Liver (tissue), 9 donors: ENCODE measurements around the gene PWP1. TPM values are rescaled to one million over a fixed set of nuclear protein-coding genes. Genes with fewer than 3 reads are reported as not detected.

Experiments used
- DNase-seq: peaks from one replicate; pipeline ENCODE4 v3.0.0-alpha.2; 2017; ENCODE audit warnings: low spot score
- H3K27ac ChIP-seq, 2 donors: one replicate each; pipeline ENCODE4 v1.7.0; 2013; ENCODE audit warnings: inconsistent platforms in 2 of 2, low read length in 2 of 2, control low read depth in 1 of 2, low read depth in 1 of 2, mild to moderate bottlenecking in 1 of 2
- H3K27me3 ChIP-seq, 4 donors: one replicate each; pipeline versions ENCODE4 v1.6.1 to v1.7.0; 2013; ENCODE audit warnings: low read length in 3 of 4, inconsistent platforms in 1 of 4, mild to moderate bottlenecking in 1 of 4, moderate library complexity in 1 of 4; ENCODE audit not compliant: control insufficient read depth in 4 of 4, insufficient read depth in 4 of 4
- H3K36me3 ChIP-seq, 4 donors: one replicate each; pipeline versions ENCODE4 v1.6.1 to v1.7.0; 2013; ENCODE audit warnings: low read length in 3 of 4, mild to moderate bottlenecking in 3 of 4, low read depth in 1 of 4, moderate library complexity in 1 of 4; ENCODE audit not compliant: control insufficient read depth in 4 of 4, insufficient read depth in 3 of 4
- H3K4me1 ChIP-seq, 4 donors: one replicate each; pipeline versions ENCODE4 v1.6.1 to v1.7.0; 2013; ENCODE audit warnings: low read length in 3 of 4, mild to moderate bottlenecking in 3 of 4, moderate library complexity in 1 of 4; ENCODE audit not compliant: control insufficient read depth in 4 of 4, insufficient read depth in 4 of 4
- H3K4me3 ChIP-seq, 3 donors: one replicate each; pipeline versions ENCODE4 v1.6.1 to v1.7.0; 2013; ENCODE audit warnings: low read length in 3 of 3, control low read depth in 1 of 3, low read depth in 1 of 3, mild to moderate bottlenecking in 1 of 3
- H3K9ac ChIP-seq, 2 donors: one replicate each; pipeline ENCODE4 v1.7.0; 2013; ENCODE audit warnings: low read length in 2 of 2, mild to moderate bottlenecking in 2 of 2, moderate library complexity in 2 of 2, control low read depth in 1 of 2, low read depth in 1 of 2
- H3K9me3 ChIP-seq, 4 donors: one replicate each; pipeline versions ENCODE4 v1.6.1 to v1.7.0; 2013; ENCODE audit warnings: low read length in 3 of 4; ENCODE audit not compliant: control insufficient read depth in 4 of 4
- EGR1 ChIP-seq, 2 donors: IDR thresholded peaks; 2 replicates each; pipeline ENCODE4 v1.6.1; 2016 to 2018; ENCODE audit warnings: antibody characterized with exemption in 2 of 2, low read depth in 2 of 2
- FOXA1 ChIP-seq: IDR thresholded peaks from 2 replicates; pipeline ENCODE4 v1.6.1; 2016; ENCODE audit warnings: antibody characterized with exemption
- FOXA2 ChIP-seq: IDR thresholded peaks from 2 replicates; pipeline ENCODE4 v1.6.1; 2016; ENCODE audit warnings: antibody characterized with exemption
- GABPA ChIP-seq, 2 donors: IDR thresholded peaks in 1 of 2; conservative IDR thresholded peaks in 1 of 2; 2 replicates each; pipeline ENCODE4 v1.6.1; 2016; ENCODE audit warnings: antibody characterized with exemption in 2 of 2, mild to moderate bottlenecking in 1 of 2, moderate library complexity in 1 of 2
- HNF4A ChIP-seq, 2 donors: conservative IDR thresholded peaks; 2 replicates each; pipeline ENCODE4 v1.6.1; 2016; ENCODE audit warnings: antibody characterized with exemption in 2 of 2, mild to moderate bottlenecking in 2 of 2
- HNF4G ChIP-seq: IDR thresholded peaks from 2 replicates; pipeline ENCODE4 v1.6.1; 2016; ENCODE audit warnings: antibody characterized with exemption
- JUND ChIP-seq, 2 donors: IDR thresholded peaks; 2 replicates each; pipeline ENCODE4 v1.6.1; 2016; ENCODE audit warnings: antibody characterized with exemption in 2 of 2
- NR2F2 ChIP-seq: IDR thresholded peaks from 2 replicates; pipeline ENCODE4 v1.6.1; 2016; ENCODE audit warnings: antibody characterized with exemption
- RAD21 ChIP-seq, 2 donors: IDR thresholded peaks; 2 replicates each; pipeline ENCODE4 v1.6.1; 2016; ENCODE audit warnings: antibody characterized with exemption in 2 of 2, mild to moderate bottlenecking in 2 of 2
- RXRA ChIP-seq, 2 donors: IDR thresholded peaks; 2 replicates each; pipeline ENCODE4 v1.6.1; 2017 to 2018; ENCODE audit warnings: antibody characterized with exemption in 2 of 2, mild to moderate bottlenecking in 1 of 2
- SP1 ChIP-seq: IDR thresholded peaks from 2 replicates; pipeline ENCODE4 v1.6.1; 2018; ENCODE audit warnings: antibody characterized with exemption, mild to moderate bottlenecking
- TAF1 ChIP-seq: conservative IDR thresholded peaks from 2 replicates; pipeline ENCODE4 v1.6.1; 2016; ENCODE audit warnings: antibody characterized with exemption, mild to moderate bottlenecking
- YY1 ChIP-seq: IDR thresholded peaks from 2 replicates; pipeline ENCODE4 v1.6.1; 2016; ENCODE audit warnings: antibody characterized with exemption, mild to moderate bottlenecking
- WGBS: extraction: QIAGEN DNeasy Blood & Tissue Kit; methylation state at CpG from one replicate; pipeline ENCODE4 v1.1.7; 2013; 5-methylcytosine and 5-hydroxymethylcytosine counted together
- polyA plus RNA-seq, 2 donors: library from polyadenylated mRNA; stranded (reverse) in 1 of 2; unstranded in 1 of 2; fragments of 200-250 nt in 1 of 2; fragments of >200 nt in 1 of 2; fragmentation: Nextera tagmentation in 1 of 2; extraction: Ambion mirVana in 1 of 2; gene quantifications; one replicate each; pipeline versions ENCODE4 v1.2.1 to v1.2.3, GENCODE V29; 2013 to 2015
- total RNA-seq, 2 donors: library from RNA; depleted of rRNA; stranded (reverse); fragments of >200 nt; gene quantifications; one replicate each; pipeline ENCODE4 v1.2.3, GENCODE V29; 2014
- TF ChIP-seq, protein P1 (sequence below): fragments of 150-350 bp; IDR thresholded peaks from 2 replicates; pipeline ENCODE4 v1.5.1; 2017; ENCODE audit warnings: improper control_type of control experiment, low read depth, low read length; ENCODE audit not compliant: missing input control
- TF ChIP-seq, protein P2 (sequence below): IDR thresholded peaks from 2 replicates; pipeline ENCODE4 v1.6.1; 2016; ENCODE audit warnings: antibody characterized with exemption
- TF ChIP-seq, protein P3 (sequence below): IDR thresholded peaks from 2 replicates; pipeline ENCODE4 v1.6.1; 2016; ENCODE audit warnings: antibody characterized with exemption
- TF ChIP-seq, protein P4 (sequence below): IDR thresholded peaks from 2 replicates; pipeline ENCODE4 v1.6.1; 2016; ENCODE audit warnings: antibody characterized with exemption, mild to moderate bottlenecking
- TF ChIP-seq, protein P5 (sequence below): IDR thresholded peaks from 2 replicates; pipeline ENCODE4 v1.6.1; 2016; ENCODE audit warnings: antibody characterized with exemption
- donor health status: healthy.
- donor health status: healthy.
- donor health status: healthy.
- donor health status: healthy.
- donor health status: healthy.

PWP1 gene
- total and polyA plus RNA-seq, 4 donors: 17.5 to 39.0 (median 26.9) TPM

DNA sequence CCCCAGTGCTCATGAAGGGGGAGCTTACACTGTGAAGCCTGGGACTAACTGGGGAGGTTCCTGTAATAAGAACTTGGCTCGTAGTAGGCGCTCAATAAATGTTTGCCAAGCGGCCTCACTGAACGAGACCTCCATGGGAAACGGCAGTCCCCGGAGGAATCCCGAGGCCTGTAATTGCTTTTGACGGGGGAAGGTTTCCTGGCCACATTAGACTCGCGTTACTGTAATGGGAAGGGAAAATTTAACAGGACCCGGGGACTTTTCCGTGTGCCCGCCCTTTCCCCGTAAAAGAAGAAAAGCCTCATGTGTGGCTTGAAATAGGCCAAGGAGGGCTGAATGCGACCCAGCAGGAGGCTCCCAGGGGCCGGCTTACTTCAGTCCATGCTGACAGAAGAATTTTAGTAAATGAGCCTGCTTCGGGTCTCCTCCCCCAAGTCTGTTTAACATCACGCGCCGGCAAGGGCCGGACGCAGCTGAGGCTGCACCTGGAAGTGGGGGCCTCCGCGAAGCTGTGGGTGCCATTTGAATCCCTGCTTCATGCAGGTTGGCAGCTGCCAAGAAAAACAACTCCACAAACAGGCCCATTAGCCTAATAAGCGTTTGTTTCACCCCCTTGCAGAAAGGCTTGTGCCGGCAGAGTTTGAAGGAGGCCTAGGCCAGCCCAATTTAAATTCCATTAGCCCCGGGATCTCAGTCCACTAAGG, 39.8 kb upstream of the PWP1 start:
- no peak overlapping the region for H3K4me3 ChIP-seq
- no peaks in the 10 kb centered on the region for H3K27me3 ChIP-seq
- H3K36me3 ChIP-seq: no peaks in the 10 kb centered on the region
- no peak for DNase-seq
- H3K4me1 ChIP-seq: no peaks in the 10 kb centered on the region
- H3K9ac ChIP-seq: no peak overlapping the region
- 77% methylated on average over 27 of the region's 27 CpGs for WGBS
- H3K27ac ChIP-seq: no peak overlapping the region
- no peak for TF ChIP-seq EGR1 (IDR thresholded peaks at IDR 0.05; ENCODE audit: low read depth in 2 of 2)
- TF ChIP-seq, protein P1, sequence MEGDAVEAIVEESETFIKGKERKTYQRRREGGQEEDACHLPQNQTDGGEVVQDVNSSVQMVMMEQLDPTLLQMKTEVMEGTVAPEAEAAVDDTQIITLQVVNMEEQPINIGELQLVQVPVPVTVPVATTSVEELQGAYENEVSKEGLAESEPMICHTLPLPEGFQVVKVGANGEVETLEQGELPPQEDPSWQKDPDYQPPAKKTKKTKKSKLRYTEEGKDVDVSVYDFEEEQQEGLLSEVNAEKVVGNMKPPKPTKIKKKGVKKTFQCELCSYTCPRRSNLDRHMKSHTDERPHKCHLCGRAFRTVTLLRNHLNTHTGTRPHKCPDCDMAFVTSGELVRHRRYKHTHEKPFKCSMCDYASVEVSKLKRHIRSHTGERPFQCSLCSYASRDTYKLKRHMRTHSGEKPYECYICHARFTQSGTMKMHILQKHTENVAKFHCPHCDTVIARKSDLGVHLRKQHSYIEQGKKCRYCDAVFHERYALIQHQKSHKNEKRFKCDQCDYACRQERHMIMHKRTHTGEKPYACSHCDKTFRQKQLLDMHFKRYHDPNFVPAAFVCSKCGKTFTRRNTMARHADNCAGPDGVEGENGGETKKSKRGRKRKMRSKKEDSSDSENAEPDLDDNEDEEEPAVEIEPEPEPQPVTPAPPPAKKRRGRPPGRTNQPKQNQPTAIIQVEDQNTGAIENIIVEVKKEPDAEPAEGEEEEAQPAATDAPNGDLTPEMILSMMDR: no peak
- TF ChIP-seq YY1: no peak
- TF ChIP-seq, protein P2, sequence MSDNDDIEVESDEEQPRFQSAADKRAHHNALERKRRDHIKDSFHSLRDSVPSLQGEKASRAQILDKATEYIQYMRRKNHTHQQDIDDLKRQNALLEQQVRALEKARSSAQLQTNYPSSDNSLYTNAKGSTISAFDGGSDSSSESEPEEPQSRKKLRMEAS: no peak
- TF ChIP-seq, protein P3, sequence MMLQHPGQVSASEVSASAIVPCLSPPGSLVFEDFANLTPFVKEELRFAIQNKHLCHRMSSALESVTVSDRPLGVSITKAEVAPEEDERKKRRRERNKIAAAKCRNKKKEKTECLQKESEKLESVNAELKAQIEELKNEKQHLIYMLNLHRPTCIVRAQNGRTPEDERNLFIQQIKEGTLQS: no peak
- TF ChIP-seq FOXA2: no peak
- TF ChIP-seq, protein P4, sequence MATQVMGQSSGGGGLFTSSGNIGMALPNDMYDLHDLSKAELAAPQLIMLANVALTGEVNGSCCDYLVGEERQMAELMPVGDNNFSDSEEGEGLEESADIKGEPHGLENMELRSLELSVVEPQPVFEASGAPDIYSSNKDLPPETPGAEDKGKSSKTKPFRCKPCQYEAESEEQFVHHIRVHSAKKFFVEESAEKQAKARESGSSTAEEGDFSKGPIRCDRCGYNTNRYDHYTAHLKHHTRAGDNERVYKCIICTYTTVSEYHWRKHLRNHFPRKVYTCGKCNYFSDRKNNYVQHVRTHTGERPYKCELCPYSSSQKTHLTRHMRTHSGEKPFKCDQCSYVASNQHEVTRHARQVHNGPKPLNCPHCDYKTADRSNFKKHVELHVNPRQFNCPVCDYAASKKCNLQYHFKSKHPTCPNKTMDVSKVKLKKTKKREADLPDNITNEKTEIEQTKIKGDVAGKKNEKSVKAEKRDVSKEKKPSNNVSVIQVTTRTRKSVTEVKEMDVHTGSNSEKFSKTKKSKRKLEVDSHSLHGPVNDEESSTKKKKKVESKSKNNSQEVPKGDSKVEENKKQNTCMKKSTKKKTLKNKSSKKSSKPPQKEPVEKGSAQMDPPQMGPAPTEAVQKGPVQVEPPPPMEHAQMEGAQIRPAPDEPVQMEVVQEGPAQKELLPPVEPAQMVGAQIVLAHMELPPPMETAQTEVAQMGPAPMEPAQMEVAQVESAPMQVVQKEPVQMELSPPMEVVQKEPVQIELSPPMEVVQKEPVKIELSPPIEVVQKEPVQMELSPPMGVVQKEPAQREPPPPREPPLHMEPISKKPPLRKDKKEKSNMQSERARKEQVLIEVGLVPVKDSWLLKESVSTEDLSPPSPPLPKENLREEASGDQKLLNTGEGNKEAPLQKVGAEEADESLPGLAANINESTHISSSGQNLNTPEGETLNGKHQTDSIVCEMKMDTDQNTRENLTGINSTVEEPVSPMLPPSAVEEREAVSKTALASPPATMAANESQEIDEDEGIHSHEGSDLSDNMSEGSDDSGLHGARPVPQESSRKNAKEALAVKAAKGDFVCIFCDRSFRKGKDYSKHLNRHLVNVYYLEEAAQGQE: no peak
- TF ChIP-seq, protein P5, sequence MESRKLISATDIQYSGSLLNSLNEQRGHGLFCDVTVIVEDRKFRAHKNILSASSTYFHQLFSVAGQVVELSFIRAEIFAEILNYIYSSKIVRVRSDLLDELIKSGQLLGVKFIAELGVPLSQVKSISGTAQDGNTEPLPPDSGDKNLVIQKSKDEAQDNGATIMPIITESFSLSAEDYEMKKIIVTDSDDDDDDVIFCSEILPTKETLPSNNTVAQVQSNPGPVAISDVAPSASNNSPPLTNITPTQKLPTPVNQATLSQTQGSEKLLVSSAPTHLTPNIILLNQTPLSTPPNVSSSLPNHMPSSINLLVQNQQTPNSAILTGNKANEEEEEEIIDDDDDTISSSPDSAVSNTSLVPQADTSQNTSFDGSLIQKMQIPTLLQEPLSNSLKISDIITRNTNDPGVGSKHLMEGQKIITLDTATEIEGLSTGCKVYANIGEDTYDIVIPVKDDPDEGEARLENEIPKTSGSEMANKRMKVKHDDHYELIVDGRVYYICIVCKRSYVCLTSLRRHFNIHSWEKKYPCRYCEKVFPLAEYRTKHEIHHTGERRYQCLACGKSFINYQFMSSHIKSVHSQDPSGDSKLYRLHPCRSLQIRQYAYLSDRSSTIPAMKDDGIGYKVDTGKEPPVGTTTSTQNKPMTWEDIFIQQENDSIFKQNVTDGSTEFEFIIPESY: no peak
- TF ChIP-seq TAF1: no peak
- TF ChIP-seq JUND (IDR thresholded peaks at IDR 0.05): no peak
- no peak for TF ChIP-seq RXRA (IDR thresholded peaks at IDR 0.05)
- no peak for TF ChIP-seq HNF4G
- no peak for TF ChIP-seq HNF4A (conservative IDR thresholded peaks at IDR 0.05)
- no peak for TF ChIP-seq NR2F2
- TF ChIP-seq FOXA1: no peak
- TF ChIP-seq SP1: no peak
- no peak for TF ChIP-seq RAD21 (IDR thresholded peaks at IDR 0.05)
- no peak for TF ChIP-seq GABPA (IDR thresholded peaks at IDR 0.05 in 1 of 2, conservative IDR thresholded peaks at IDR 0.05 in 1 of 2)
- H3K9me3 ChIP-seq: no peaks in the 10 kb centered on the region
